ENCODE measurements around the gene TLE2.

Gene TLE2

DNA sequence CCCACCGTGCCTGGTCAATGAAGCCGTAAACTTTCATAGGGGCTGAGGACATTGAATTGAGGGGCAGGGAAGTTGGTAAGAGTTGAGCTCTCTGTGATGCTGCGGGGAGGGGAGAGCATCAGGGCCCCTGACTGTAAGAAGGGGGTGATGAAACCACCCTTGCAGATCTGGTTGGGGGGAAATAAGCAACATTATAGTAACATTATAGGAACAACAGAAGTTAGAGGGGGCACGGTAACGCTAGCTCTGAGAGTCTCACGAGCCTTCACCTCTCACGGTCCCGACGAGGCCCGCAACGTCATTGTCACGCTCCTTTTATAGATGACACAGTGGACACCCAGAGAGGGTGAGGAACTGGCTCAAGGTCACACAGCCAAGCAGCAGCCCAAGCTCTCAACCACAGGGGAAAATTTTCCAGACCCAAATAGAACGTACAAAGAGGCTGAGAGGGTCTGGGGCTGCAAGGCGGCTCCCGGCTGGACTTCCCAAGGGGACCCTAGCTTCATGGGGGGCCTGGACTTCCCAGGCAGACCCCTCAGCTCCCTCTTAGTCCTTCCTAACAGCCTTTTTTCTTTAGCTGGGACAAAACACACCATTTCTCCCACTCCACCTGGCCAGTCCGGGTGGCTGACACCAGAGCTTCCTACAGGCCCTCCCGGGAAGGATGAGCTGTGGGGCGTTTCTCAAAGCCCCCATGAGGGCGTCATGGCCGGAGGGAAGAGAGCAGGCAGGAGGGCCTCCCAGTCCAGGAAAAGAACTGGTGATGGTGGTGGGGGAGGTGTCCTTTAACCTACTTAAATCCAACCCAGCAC lies 29.1 kb upstream of the TLE2 start:
- no peak overlapping the region for H3K4me3 ChIP-seq (ENCODE audit: low read depth, low read length)
- ChIA-PET POLR2A (interaction anchor here (0.5 kb wide), 1 partner anchor 12 kb away, joined by 3 read pairs; no protein-coding TSS in a partner anchor), CTCF (interaction anchor here (0.6 to 4.0 kb wide), 2 partner anchors 18 to 32 kb away, joined by 3 to 27 read pairs; no protein-coding TSS in a partner anchor)
- TF ChIP-seq, protein P1, sequence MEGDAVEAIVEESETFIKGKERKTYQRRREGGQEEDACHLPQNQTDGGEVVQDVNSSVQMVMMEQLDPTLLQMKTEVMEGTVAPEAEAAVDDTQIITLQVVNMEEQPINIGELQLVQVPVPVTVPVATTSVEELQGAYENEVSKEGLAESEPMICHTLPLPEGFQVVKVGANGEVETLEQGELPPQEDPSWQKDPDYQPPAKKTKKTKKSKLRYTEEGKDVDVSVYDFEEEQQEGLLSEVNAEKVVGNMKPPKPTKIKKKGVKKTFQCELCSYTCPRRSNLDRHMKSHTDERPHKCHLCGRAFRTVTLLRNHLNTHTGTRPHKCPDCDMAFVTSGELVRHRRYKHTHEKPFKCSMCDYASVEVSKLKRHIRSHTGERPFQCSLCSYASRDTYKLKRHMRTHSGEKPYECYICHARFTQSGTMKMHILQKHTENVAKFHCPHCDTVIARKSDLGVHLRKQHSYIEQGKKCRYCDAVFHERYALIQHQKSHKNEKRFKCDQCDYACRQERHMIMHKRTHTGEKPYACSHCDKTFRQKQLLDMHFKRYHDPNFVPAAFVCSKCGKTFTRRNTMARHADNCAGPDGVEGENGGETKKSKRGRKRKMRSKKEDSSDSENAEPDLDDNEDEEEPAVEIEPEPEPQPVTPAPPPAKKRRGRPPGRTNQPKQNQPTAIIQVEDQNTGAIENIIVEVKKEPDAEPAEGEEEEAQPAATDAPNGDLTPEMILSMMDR (IDR thresholded peaks at IDR 0.05; ENCODE audit: insufficient read depth, low read length, missing control alignments): no peak
- no peak for DNase-seq (ENCODE audit: low read depth, low spot score)

DNA sequence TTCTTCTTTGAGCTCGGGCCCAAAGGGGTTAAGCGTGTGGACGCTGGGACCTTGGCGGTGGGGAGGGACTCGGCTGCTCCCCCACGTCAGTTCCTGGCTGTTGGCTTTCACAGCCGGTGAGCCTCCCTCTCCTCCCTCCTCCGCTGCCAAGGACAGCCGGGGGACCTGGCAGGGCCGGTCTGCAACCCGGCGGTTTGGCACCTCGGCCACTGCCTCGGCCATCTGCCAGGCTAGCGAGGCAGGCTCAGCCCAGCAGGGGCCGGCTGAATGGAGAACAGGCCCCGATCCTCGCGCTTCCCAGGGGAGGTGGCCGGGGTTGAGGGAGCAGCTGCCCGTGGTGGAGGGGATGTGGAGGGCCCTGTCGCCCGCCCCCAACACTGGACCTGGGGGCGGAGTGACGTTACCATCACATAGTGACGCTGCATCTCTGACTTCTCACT lies 28.2 kb upstream of the TLE2 start:
- no peak overlapping the region for H3K4me3 ChIP-seq (ENCODE audit: low read depth, low read length)
- ChIA-PET CTCF (interaction anchor here (4.0 kb wide), 1 partner anchor 19 kb away, joined by 27 read pairs; no protein-coding TSS in a partner anchor), POLR2A (no interaction called here)
- TF ChIP-seq, protein P1 (IDR thresholded peaks at IDR 0.05; ENCODE audit: insufficient read depth, low read length, missing control alignments): no peak
- DNase-seq (ENCODE audit: low read depth, low spot score): no peak

DNA sequence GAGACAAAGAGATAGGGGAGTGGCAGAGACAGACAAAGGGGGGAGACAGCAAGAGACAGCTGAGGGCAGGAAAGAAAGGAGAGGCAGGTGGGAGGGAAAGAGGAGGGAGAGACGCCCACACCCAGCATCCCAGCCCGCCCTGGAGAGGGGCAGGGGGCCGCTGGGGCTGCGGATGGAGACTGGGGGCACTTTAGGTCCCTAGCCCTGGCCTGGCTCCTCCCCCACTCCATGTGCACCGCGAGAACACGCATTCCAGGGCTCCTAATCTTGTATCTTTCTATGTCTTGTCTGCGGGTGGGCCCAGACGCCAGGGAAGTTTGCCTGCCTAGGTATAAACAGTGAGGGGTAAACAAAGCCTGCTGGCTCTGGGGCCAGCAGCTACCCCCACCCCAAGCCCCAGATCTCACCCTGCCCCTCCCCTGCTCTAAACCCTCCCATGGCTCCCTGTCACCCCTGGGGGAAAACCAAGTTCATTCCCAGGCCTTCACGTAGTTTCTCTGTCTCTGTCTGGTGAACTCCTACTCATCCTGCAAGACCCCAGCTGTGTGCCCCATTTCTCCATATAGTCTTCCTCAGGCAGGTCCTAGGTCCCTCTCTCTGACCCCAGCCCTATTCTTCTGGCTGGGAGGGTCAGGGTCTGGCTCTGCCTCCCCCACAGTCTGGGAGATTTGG lies 27.5 kb upstream of the TLE2 start:
- H3K4me3 ChIP-seq (ENCODE audit: low read depth, low read length): no peak overlapping the region
- TF ChIP-seq, protein P1 (IDR thresholded peaks at IDR 0.05; ENCODE audit: insufficient read depth, low read length, missing control alignments): no peak
- ChIA-PET POLR2A (no interaction called here), CTCF (no interaction called here)
- DNase-seq (ENCODE audit: low read depth, low spot score): no peak

DNA sequence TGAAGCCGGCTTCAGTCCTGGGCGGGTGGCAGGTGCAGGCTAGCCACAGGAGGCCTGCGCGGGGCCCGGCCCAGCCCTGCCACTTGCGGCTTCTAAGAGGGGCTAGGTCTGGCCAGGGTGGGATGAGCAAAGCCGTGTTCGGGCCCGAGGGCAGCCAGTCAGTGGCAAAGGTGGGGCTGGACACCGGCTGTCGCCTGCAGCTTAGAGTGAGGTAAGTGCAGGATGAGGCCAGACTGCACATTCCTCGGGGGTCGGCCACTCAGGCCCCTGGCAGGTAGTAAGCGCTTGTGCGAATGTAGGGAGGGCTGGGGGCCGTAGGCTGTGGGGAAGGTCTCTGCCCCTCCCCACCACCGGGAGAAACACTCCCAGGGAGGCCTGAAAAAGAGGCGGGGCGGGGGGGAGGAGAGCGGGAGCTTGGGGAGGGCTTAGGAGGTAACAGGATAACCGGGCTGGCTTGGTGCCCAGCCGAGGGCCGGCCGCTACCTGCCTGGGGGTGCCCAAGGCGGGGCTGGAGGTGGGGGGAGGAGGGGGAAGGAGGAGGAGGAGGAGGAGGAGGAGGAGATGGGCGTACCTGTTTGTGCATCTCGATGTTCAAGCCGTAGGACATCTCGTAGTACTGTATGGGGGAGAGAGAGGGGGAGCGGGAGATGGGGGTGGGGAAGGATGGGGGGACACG lies 26.8 kb upstream of the TLE2 start:
- CTCF ChIA-PET: interaction anchor here (3.7 kb wide), 1 partner anchor 20 kb away, joined by 20 read pairs; no protein-coding TSS in a partner anchor
- no peak for DNase-seq (ENCODE audit: low read depth, low spot score)
- TF ChIP-seq, protein P1 (IDR thresholded peaks at IDR 0.05; ENCODE audit: insufficient read depth, low read length, missing control alignments): no peak
- POLR2A ChIA-PET: no interaction called here
- H3K4me3 ChIP-seq (ENCODE audit: low read depth, low read length): no peak overlapping the region

DNA sequence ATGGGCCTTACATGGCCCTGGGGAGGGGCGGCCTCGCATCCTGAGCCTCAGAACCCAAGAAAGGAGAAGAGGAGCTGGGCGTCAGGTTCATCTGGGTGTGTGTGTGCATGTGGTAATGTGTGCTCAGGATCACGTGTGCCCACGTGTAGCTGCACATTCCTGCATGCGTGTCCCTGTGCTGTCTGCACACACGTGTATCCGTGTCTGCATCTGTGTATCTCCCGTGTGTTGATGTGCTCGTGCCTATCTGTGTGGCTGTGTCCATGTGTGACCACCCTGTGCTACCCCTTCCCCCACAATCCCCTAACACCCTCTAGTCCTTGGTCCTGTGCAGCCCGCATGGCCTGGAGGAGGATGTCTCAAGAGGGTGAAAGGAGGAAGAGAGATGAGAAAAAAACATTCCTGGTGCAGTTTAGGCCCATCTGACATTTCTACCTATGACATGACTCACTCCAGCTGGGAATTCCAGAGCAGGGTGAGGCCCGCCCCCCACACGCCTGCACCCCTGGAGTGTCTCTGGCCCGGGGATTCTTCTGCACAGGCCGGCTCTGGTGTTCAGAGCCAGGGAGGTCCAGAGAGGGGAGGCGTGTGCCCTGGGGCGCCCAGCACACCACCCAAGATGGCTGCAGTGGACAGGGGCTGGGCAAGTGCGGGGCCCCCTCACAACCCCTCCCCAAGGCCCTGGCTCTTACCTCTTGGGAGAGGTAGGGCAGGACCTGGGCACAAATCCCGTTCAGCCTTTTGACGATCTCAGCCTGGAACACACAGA lies 26.1 kb upstream of the TLE2 start:
- no peak overlapping the region for H3K4me3 ChIP-seq (ENCODE audit: low read depth, low read length)
- POLR2A ChIA-PET: interaction anchor here (1.3 kb wide), 1 partner anchor 19 kb away, joined by 6 read pairs; no protein-coding TSS in a partner anchor
- CTCF ChIA-PET: interaction anchor here (0.9 to 3.7 kb wide), 4 partner anchors 12 to 20 kb away, joined by 3 to 20 read pairs (median 4); no protein-coding TSS in a partner anchor
- no peak for DNase-seq (ENCODE audit: low read depth, low spot score)
- TF ChIP-seq, protein P1 (IDR thresholded peaks at IDR 0.05; ENCODE audit: insufficient read depth, low read length, missing control alignments): no peak

Measured in AG04449 (cell line).